HCT116 (cell line): ENCODE measurements around the gene ST3GAL3. TPM values are rescaled to one million over a fixed set of nuclear protein-coding genes. Genes with fewer than 3 reads are reported as not detected.

Experiments used
- CBX3 ChIP-seq: IDR thresholded peaks from 2 replicates; pipeline ENCODE4 v1.6.1; 2012; ENCODE audit warnings: low read depth
- CEBPB ChIP-seq: IDR thresholded peaks from 2 replicates; pipeline ENCODE4 v1.6.1; 2012; ENCODE audit warnings: low read depth
- EGR1 ChIP-seq: IDR thresholded peaks from 2 replicates; pipeline ENCODE4 v1.6.1; 2012; ENCODE audit warnings: low read depth
- ELF1 ChIP-seq: IDR thresholded peaks from 2 replicates; pipeline ENCODE4 v1.6.1; 2012; ENCODE audit warnings: low read depth, borderline replicate concordance
- POLR2AphosphoS5 ChIP-seq: IDR thresholded peaks from 2 replicates; pipeline ENCODE4 v1.6.1; 2011; ENCODE audit warnings: mild to moderate bottlenecking, low read depth, low read length, moderate library complexity
- SIN3A ChIP-seq: IDR thresholded peaks from 2 replicates; pipeline ENCODE4 v1.6.1; 2012; ENCODE audit warnings: low read depth
- YY1 ChIP-seq: IDR thresholded peaks from 2 replicates; pipeline ENCODE4 v1.6.1; 2011; ENCODE audit warnings: low read length, low read depth, moderate library complexity, mild to moderate bottlenecking; ENCODE audit not compliant: insufficient replicate concordance; ENCODE audit errors: extremely low read depth
- total RNA-seq: library from RNA; stranded (reverse); gene quantifications from one replicate; pipeline ENCODE4 v1.2.1, GENCODE V29; 2021; ENCODE audit not compliant: unreplicated experiment
- TF ChIP-seq, protein P1 (sequence below): IDR thresholded peaks from 2 replicates; pipeline ENCODE4 v1.6.1; 2012
- TF ChIP-seq, protein P2 (sequence below): IDR thresholded peaks from 2 replicates; pipeline ENCODE4 v1.6.1; 2012; ENCODE audit warnings: low read depth
- TF ChIP-seq, protein P3 (sequence below), 3 experiments: fragments of 200-600 bp in 1 of 3; sonication (generic) in 1 of 3; IDR thresholded peaks in 2 of 3; conservative IDR thresholded peaks in 1 of 3; 2 replicates each; pipeline ENCODE4 v1.5.1; 2012 to 2017; ENCODE audit warnings: low read depth in 2 of 3, low read length in 2 of 3, antibody characterized with exemption in 1 of 3, borderline replicate concordance in 1 of 3, control low read depth in 1 of 3, mild to moderate bottlenecking in 1 of 3, mixed read lengths in 1 of 3, mixed run types in 1 of 3, moderate library complexity in 1 of 3; ENCODE audit not compliant: insufficient read depth in 1 of 3

ST3GAL3 gene
- total RNA-seq, 1 experiment from 2014 or later = 7.2 TPM

DNA sequence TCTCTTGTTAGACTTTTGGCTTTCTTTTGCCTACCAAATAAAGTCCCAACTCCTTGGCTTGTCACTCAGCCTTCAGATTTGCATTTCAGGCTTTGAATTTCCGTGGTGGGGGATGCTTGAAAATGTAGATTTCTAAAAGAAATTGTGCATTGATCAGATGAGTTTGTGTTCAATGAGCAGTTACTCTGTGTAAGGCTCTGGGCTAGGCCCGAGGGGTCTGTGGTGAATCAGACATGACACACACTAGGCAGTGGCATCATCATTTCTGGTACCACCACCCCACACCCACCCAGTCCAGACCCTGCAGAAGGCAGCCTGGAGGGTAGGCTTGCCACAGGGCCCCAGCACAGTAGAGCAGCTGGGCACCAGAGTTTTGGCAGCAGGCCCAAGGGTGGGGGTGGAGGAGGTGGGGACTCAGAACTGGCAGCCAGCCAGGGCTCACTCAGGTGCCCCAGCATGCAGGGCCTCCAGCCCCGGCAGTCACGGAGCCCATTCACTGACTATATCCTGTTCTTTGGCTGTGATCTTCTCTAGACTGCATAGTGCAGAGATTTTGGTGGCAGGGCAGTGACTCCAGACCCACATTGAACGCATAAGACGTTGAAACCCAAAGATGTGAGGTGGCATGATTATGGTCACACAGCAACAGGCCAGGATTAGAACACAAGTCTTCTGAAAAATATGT, 129.1 kb downstream of the ST3GAL3 start (continued):
- TF ChIP-seq ELF1 (no peak), CEBPB (no peak), CBX3 (peak; percentile 39; the same call in 1 of the 2 replicates), POLR2AphosphoS5 (peak; percentile 58), EGR1 (peak; percentile 84), YY1 (no peak), SIN3A (no peak)
- TF ChIP-seq, protein P1, sequence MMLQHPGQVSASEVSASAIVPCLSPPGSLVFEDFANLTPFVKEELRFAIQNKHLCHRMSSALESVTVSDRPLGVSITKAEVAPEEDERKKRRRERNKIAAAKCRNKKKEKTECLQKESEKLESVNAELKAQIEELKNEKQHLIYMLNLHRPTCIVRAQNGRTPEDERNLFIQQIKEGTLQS = no peak
- TF ChIP-seq, protein P2, sequence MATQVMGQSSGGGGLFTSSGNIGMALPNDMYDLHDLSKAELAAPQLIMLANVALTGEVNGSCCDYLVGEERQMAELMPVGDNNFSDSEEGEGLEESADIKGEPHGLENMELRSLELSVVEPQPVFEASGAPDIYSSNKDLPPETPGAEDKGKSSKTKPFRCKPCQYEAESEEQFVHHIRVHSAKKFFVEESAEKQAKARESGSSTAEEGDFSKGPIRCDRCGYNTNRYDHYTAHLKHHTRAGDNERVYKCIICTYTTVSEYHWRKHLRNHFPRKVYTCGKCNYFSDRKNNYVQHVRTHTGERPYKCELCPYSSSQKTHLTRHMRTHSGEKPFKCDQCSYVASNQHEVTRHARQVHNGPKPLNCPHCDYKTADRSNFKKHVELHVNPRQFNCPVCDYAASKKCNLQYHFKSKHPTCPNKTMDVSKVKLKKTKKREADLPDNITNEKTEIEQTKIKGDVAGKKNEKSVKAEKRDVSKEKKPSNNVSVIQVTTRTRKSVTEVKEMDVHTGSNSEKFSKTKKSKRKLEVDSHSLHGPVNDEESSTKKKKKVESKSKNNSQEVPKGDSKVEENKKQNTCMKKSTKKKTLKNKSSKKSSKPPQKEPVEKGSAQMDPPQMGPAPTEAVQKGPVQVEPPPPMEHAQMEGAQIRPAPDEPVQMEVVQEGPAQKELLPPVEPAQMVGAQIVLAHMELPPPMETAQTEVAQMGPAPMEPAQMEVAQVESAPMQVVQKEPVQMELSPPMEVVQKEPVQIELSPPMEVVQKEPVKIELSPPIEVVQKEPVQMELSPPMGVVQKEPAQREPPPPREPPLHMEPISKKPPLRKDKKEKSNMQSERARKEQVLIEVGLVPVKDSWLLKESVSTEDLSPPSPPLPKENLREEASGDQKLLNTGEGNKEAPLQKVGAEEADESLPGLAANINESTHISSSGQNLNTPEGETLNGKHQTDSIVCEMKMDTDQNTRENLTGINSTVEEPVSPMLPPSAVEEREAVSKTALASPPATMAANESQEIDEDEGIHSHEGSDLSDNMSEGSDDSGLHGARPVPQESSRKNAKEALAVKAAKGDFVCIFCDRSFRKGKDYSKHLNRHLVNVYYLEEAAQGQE = no peak
- TF ChIP-seq, protein P3, sequence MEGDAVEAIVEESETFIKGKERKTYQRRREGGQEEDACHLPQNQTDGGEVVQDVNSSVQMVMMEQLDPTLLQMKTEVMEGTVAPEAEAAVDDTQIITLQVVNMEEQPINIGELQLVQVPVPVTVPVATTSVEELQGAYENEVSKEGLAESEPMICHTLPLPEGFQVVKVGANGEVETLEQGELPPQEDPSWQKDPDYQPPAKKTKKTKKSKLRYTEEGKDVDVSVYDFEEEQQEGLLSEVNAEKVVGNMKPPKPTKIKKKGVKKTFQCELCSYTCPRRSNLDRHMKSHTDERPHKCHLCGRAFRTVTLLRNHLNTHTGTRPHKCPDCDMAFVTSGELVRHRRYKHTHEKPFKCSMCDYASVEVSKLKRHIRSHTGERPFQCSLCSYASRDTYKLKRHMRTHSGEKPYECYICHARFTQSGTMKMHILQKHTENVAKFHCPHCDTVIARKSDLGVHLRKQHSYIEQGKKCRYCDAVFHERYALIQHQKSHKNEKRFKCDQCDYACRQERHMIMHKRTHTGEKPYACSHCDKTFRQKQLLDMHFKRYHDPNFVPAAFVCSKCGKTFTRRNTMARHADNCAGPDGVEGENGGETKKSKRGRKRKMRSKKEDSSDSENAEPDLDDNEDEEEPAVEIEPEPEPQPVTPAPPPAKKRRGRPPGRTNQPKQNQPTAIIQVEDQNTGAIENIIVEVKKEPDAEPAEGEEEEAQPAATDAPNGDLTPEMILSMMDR (IDR thresholded peaks at IDR 0.05 in 2 of 3, conservative IDR thresholded peaks at IDR 0.05 in 1 of 3; ENCODE audit: borderline replicate concordance in 1 of 3, insufficient read depth in 1 of 3, low read depth in 2 of 3, low read length in 2 of 3) = no peak
